Activated naive CD4-positive, alpha-beta T cell treated with anti-CD3 and anti-CD28 coated beads for 36 hours (primary cell): ENCODE data around the gene LGALS14. TPM values are rescaled to one million over a fixed set of nuclear protein-coding genes. Genes with fewer than 3 reads are reported as not detected.
"Not testable (repeated sequence)": the region's sequence is repeated elsewhere in the genome, so short reads cannot be mapped to it uniquely, and the experiment has no call there.

Experiments
- CTCF ChIA-PET: fragments of 350-600 bp; sonication (Branson Sonifier 250); formaldehyde crosslinking; loops from one replicate; lab custom pipeline; 2021; ENCODE audit warnings: antibody characterized with exemption; lab: Charles Lee
- DNase-seq: peaks from one replicate; pipeline ENCODE4 v3.0.0-alpha.2; 2020
- H3K27ac Mint-ChIP-seq: one replicate; pipeline ENCODE4 v1.8.0; 2021; ENCODE audit warnings: mild to moderate bottlenecking, mixed read lengths
- H3K27me3 Mint-ChIP-seq: one replicate; pipeline ENCODE4 v1.8.0; 2021; ENCODE audit warnings: low read depth, mixed read lengths
- H3K36me3 Mint-ChIP-seq: one replicate; pipeline ENCODE4 v1.8.0; 2021; ENCODE audit warnings: low read depth, mixed read lengths
- H3K4me1 Mint-ChIP-seq: one replicate; pipeline ENCODE4 v1.8.0; 2021; ENCODE audit warnings: low read depth, mixed read lengths
- H3K4me3 Mint-ChIP-seq: one replicate; pipeline ENCODE4 v1.8.0; 2021; ENCODE audit warnings: mild to moderate bottlenecking, moderate library complexity, mixed read lengths
- H3K9me3 Mint-ChIP-seq: one replicate; pipeline ENCODE4 v1.8.0; 2021; ENCODE audit warnings: mixed read lengths
- intact Hi-C: fragments of 100-400 bp; cut with micrococcal nuclease; formaldehyde crosslinking; loops from one replicate; pipeline ENCODE4 v1.15.1; 2023
- total RNA-seq, 2 experiments: library from RNA; stranded (reverse); gene quantifications; one replicate each; pipeline ENCODE4 v1.2.3, GENCODE V29; 2021

Gene LGALS14
- total RNA-seq, 2 experiments from 2014 or later, result 1.2 to 2.4 TPM

GRCh38 chr19:39698535-39698934 is 5.7 kb upstream of the LGALS14 start:
- intact Hi-C loops, result no loop called here
- no peaks in the 10 kb centered on the region for H3K9me3 Mint-ChIP-seq
- DNase-seq, result no peak
- no peaks in the 10 kb centered on the region for H3K36me3 Mint-ChIP-seq
- no peak overlapping the region for H3K27ac Mint-ChIP-seq
- CTCF ChIA-PET, result interaction anchor here (1.2 kb wide), 1 partner anchor 24 kb away, joined by 4 read pairs; no protein-coding TSS in a partner anchor
- H3K4me3 Mint-ChIP-seq, result no peak overlapping the region
- no peaks in the 10 kb centered on the region for H3K27me3 Mint-ChIP-seq
- peaks cover 7% of the 10 kb centered on the region for H3K4me1 Mint-ChIP-seq

- DNase-seq, result no peak
- Mint-ChIP-seq H3K4me1 (peaks cover 31% of the 10 kb centered on the region), H3K4me3 (no peak overlapping the region), H3K27ac (no peak overlapping the region), H3K9me3 (no peaks in the 10 kb centered on the region), H3K36me3 (no peaks in the 10 kb centered on the region), H3K27me3 (no peaks in the 10 kb centered on the region)
- CTCF ChIA-PET, result interaction anchor here (0.7 to 1.0 kb wide), 2 partner anchors 27 to 488 kb away, joined by 3 read pairs; no protein-coding TSS in a partner anchor
- intact Hi-C loops, result no loop called here
Measured at GRCh38 chr19:39701291-39701690, 3.0 kb upstream of the LGALS14 start.

- Mint-ChIP-seq H3K9me3 (no peaks in the 10 kb centered on the region), H3K4me3 (peak overlapping the region; percentile 52), H3K27ac (peak overlapping the region; percentile 79), H3K4me1 (peaks cover 51% of the 10 kb centered on the region), H3K36me3 (peaks cover 2% of the 10 kb centered on the region), H3K27me3 (no peaks in the 10 kb centered on the region)
- intact Hi-C loops, result no loop called here
- CTCF ChIA-PET, result interaction anchor here (0.7 to 1.9 kb wide), 3 partner anchors 31 to 160 kb away, joined by 3 to 5 read pairs (median 3); no protein-coding TSS in a partner anchor
- DNase-seq, result peak; percentile 79
Measured at GRCh38 chr19:39705578-39706188, 1.4 kb downstream of the LGALS14 start.

- H3K27ac Mint-ChIP-seq, result no peak overlapping the region
- H3K9me3 Mint-ChIP-seq, result no peaks in the 10 kb centered on the region
- H3K4me3 Mint-ChIP-seq, result no peak overlapping the region
- H3K4me1 Mint-ChIP-seq, result peaks cover 54% of the 10 kb centered on the region
- CTCF ChIA-PET, result no interaction called here
- intact Hi-C loops, result no loop called here
- H3K27me3 Mint-ChIP-seq, result no peaks in the 10 kb centered on the region
- no peak for DNase-seq
- peaks cover 2% of the 10 kb centered on the region for H3K36me3 Mint-ChIP-seq
Measured at GRCh38 chr19:39708594-39708993, 4.3 kb downstream of the LGALS14 start.

GRCh38 chr19:39709026-39709872 is 5.0 kb downstream of the LGALS14 start:
- Mint-ChIP-seq H3K4me1 (peaks cover 50% of the 10 kb centered on the region), H3K27ac (no peak overlapping the region), H3K9me3 (no peaks in the 10 kb centered on the region), H3K27me3 (no peaks in the 10 kb centered on the region), H3K4me3 (no peak overlapping the region), H3K36me3 (peaks cover 2% of the 10 kb centered on the region)
- CTCF ChIA-PET, result no interaction called here
- no peak for DNase-seq
- intact Hi-C loops, result no loop called here

- CTCF ChIA-PET, result no interaction called here
- no peak for DNase-seq
- Mint-ChIP-seq H3K9me3 (no peaks in the 10 kb centered on the region), H3K4me3 (no peak overlapping the region), H3K27ac (no peak overlapping the region), H3K36me3 (peaks cover 2% of the 10 kb centered on the region), H3K27me3 (no peaks in the 10 kb centered on the region), H3K4me1 (peaks cover 39% of the 10 kb centered on the region)
- intact Hi-C loops, result no loop called here
Measured at GRCh38 chr19:39710333-39710890, 6.1 kb downstream of the LGALS14 start.

GRCh38 chr19:39720144-39720543 is 15.9 kb downstream of the LGALS14 start:
- H3K36me3 Mint-ChIP-seq, CTCF ChIA-PET, intact Hi-C loops, H3K27me3 Mint-ChIP-seq, H3K27ac Mint-ChIP-seq, DNase-seq, H3K9me3 Mint-ChIP-seq, H3K4me3 Mint-ChIP-seq: not testable (repeated sequence)
- peaks cover 14% of the 10 kb centered on the region for H3K4me1 Mint-ChIP-seq

- H3K27me3 Mint-ChIP-seq, result peaks cover 3% of the 10 kb centered on the region
- DNase-seq, result no peak
- H3K27ac Mint-ChIP-seq, result no peak overlapping the region
- no peak overlapping the region for H3K4me3 Mint-ChIP-seq
- CTCF ChIA-PET, result no interaction called here
- no peaks in the 10 kb centered on the region for H3K9me3 Mint-ChIP-seq
- no peaks in the 10 kb centered on the region for H3K4me1 Mint-ChIP-seq
- H3K36me3 Mint-ChIP-seq, result no peaks in the 10 kb centered on the region
- intact Hi-C loops, result no loop called here
Measured at GRCh38 chr19:39725995-39726394, 21.7 kb downstream of the LGALS14 start.

GRCh38 chr19:39727070-39727800 is 23.0 kb downstream of the LGALS14 start:
- CTCF ChIA-PET, result no interaction called here
- no peak overlapping the region for H3K4me3 Mint-ChIP-seq

GRCh38 chr19:39728040-39728439 is 23.8 kb downstream of the LGALS14 start:
- no peaks in the 10 kb centered on the region for H3K36me3 Mint-ChIP-seq
- H3K4me1 Mint-ChIP-seq, result no peaks in the 10 kb centered on the region
- no peaks in the 10 kb centered on the region for H3K9me3 Mint-ChIP-seq
- H3K27me3 Mint-ChIP-seq, result no peaks in the 10 kb centered on the region
- H3K27ac Mint-ChIP-seq, result no peak overlapping the region
- intact Hi-C loops, result no loop called here
- CTCF ChIA-PET, result no interaction called here
- H3K4me3 Mint-ChIP-seq, result no peak overlapping the region
- no peak for DNase-seq

More at GRCh38 chr19:39727070-39727800, 23.0 kb downstream of the LGALS14 start:
- no peaks in the 10 kb centered on the region for H3K27me3 Mint-ChIP-seq
- no peak for DNase-seq
- intact Hi-C loops, result no loop called here
- no peaks in the 10 kb centered on the region for H3K36me3 Mint-ChIP-seq
- no peaks in the 10 kb centered on the region for H3K4me1 Mint-ChIP-seq
- H3K27ac Mint-ChIP-seq, result no peak overlapping the region
- H3K9me3 Mint-ChIP-seq, result no peaks in the 10 kb centered on the region

- Mint-ChIP-seq H3K36me3 (no peaks in the 10 kb centered on the region), H3K9me3 (no peaks in the 10 kb centered on the region), H3K27me3 (no peaks in the 10 kb centered on the region), H3K4me1 (no peaks in the 10 kb centered on the region), H3K4me3 (no peak overlapping the region), H3K27ac (no peak overlapping the region)
- DNase-seq, result no peak
- intact Hi-C loops, result no loop called here
- CTCF ChIA-PET, result interaction anchor here (0.6 kb wide), 1 partner anchor 14 kb away, joined by 3 read pairs; no protein-coding TSS in a partner anchor
Measured at GRCh38 chr19:39729594-39729993, 25.3 kb downstream of the LGALS14 start.

- intact Hi-C loops, result no loop called here
- Mint-ChIP-seq H3K36me3 (no peaks in the 10 kb centered on the region), H3K9me3 (no peaks in the 10 kb centered on the region), H3K27ac (no peak overlapping the region), H3K4me3 (no peak overlapping the region), H3K27me3 (no peaks in the 10 kb centered on the region), H3K4me1 (peaks cover 11% of the 10 kb centered on the region)
- DNase-seq, result no peak
- CTCF ChIA-PET, result no interaction called here
Measured at GRCh38 chr19:39731685-39732084, 27.4 kb downstream of the LGALS14 start.
